Natural killer cell (primary cell): ENCODE data around the gene MAOA. TPM values are rescaled to one million over a fixed set of nuclear protein-coding genes. Genes with fewer than 3 reads are reported as not detected.

ENCODE experiments used
- ATAC-seq, 3 donors: fragments of 150-1000 bp in 2 of 3; fragments of 200-7000 bp in 1 of 3; cut with Tn5 transposase; 1 replicate in 1 of 3; 2 replicates in 2 of 3; pipeline ENCODE4 v1.10.0; 2021; ENCODE audit warnings: mild to moderate bottlenecking in 2 of 3, moderate library complexity in 2 of 3
- DNase-seq, 2 donors: peaks; one replicate each; pipeline versions ENCODE4 v3.0.0 to v3.0.0-alpha.2; 2013 to 2021; ENCODE audit warnings: mixed read lengths in 1 of 2
- H3K27ac ChIP-seq: one replicate; pipeline ENCODE4 v1.5.1; 2013; ENCODE audit warnings: mild to moderate bottlenecking, low read length
- H3K27me3 ChIP-seq: one replicate; pipeline ENCODE4 v1.6.1; 2013; ENCODE audit warnings: low read length; ENCODE audit not compliant: control insufficient read depth, insufficient read depth
- H3K36me3 ChIP-seq: one replicate; pipeline ENCODE4 v1.6.1; 2013; ENCODE audit warnings: low read length; ENCODE audit not compliant: control insufficient read depth, insufficient read depth
- H3K4me1 ChIP-seq: one replicate; pipeline ENCODE4 v1.6.1; 2013; ENCODE audit warnings: low read length; ENCODE audit not compliant: control insufficient read depth, insufficient read depth
- H3K4me3 ChIP-seq: one replicate; pipeline ENCODE4 v1.5.1; 2013; ENCODE audit warnings: low read length
- H3K9me3 ChIP-seq: one replicate; pipeline ENCODE4 v1.6.1; 2013; ENCODE audit warnings: low read length; ENCODE audit not compliant: control insufficient read depth, insufficient read depth
- H3K27ac Mint-ChIP-seq, 2 donors: one replicate each; pipeline ENCODE4 v1.8.0; 2022; ENCODE audit warnings: mild to moderate bottlenecking in 2 of 2, mixed read lengths in 2 of 2, moderate library complexity in 1 of 2
- H3K27me3 Mint-ChIP-seq, 2 donors: one replicate each; pipeline ENCODE4 v1.8.0; 2022; ENCODE audit warnings: low read depth in 2 of 2, mixed read lengths in 2 of 2
- H3K36me3 Mint-ChIP-seq: one replicate; pipeline ENCODE4 v1.8.0; 2022; ENCODE audit warnings: mixed read lengths
- H3K4me1 Mint-ChIP-seq, 2 donors: one replicate each; pipeline ENCODE4 v1.8.0; 2022; ENCODE audit warnings: mixed read lengths in 2 of 2
- H3K4me3 Mint-ChIP-seq: one replicate; pipeline ENCODE4 v1.8.0; 2022; ENCODE audit warnings: mild to moderate bottlenecking, moderate library complexity, mixed read lengths
- H3K9me3 Mint-ChIP-seq, 2 donors: one replicate each; pipeline ENCODE4 v1.8.0; 2022; ENCODE audit warnings: mixed read lengths in 2 of 2
- CTCF ChIP-seq: fragments of 200-600 bp; IDR thresholded peaks from one replicate; pipeline ENCODE4 v1.8.0; 2022; ENCODE audit warnings: antibody characterized with exemption
- WGBS: methylation state at CpG from one replicate; pipeline ENCODE4 v1.1.7; 2013; ENCODE audit warnings: missing lambda C conversion rate; ENCODE audit not compliant: insufficient coverage; 5-methylcytosine and 5-hydroxymethylcytosine counted together
- intact Hi-C: fragments of 100-400 bp; cut with micrococcal nuclease; formaldehyde crosslinking; loops from one replicate; pipeline ENCODE4 v1.14.2; 2022
- total RNA-seq, 4 donors: library from RNA; stranded (reverse); fragments of 120-200 nt in 1 of 4; gene quantifications; one replicate each; pipeline versions ENCODE4 v1.2.3 to v1.2.4, GENCODE V29; 2013 to 2022

The MAOA gene
- total RNA-seq, 3 donors from 2014 or later (not counting 1 experiment from before 2014, with no cell fraction given) = 0.05 TPM; not detected in 2

- Mint-ChIP-seq H3K27me3 (peaks cover 0 to 13% of the 10 kb centered on the region in 2 donors), H3K36me3 (no peaks in the 10 kb centered on the region), H3K4me1 (no peaks in the 10 kb centered on the region), H3K4me3 (no peak overlapping the region), H3K9me3 (no peaks in the 10 kb centered on the region), H3K27ac (no peak overlapping the region)
- no peaks in the 10 kb centered on the region for H3K36me3 ChIP-seq
- H3K27me3 ChIP-seq = no peaks in the 10 kb centered on the region
- H3K9me3 ChIP-seq = no peaks in the 10 kb centered on the region
- H3K4me3 ChIP-seq = no peak overlapping the region
- ATAC-seq = no peak
- intact Hi-C loops = no loop called here
- no peak for DNase-seq
- no peak for TF ChIP-seq CTCF
- WGBS = 72% methylated on average over 5 of the region's 5 CpGs
- no peaks in the 10 kb centered on the region for H3K4me1 ChIP-seq
- H3K27ac ChIP-seq = no peak overlapping the region
Observed at GRCh38 chrX:43743100-43743822, 87.2 kb downstream of the MAOA start.

DNA sequence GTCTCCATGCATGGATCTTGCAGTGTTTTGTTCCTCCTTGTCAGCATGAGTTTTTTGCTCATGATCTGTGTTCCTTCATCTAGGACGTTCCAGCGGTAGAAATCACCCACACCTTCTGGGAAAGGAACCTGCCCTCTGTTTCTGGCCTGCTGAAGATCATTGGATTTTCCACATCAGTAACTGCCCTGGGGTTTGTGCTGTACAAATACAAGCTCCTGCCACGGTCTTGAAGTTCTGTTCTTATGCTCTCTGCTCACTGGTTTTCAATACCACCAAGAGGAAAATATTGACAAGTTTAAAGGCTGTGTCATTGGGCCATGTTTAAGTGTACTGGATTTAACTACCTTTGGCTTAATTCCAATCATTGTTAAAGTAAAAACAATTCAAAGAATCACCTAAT is 88.2 kb downstream of the MAOA start:
- Mint-ChIP-seq H3K4me1 (no peaks in the 10 kb centered on the region), H3K36me3 (no peaks in the 10 kb centered on the region), H3K9me3 (no peaks in the 10 kb centered on the region), H3K4me3 (no peak overlapping the region), H3K27ac (no peak overlapping the region), H3K27me3 (peaks cover 0 to 13% of the 10 kb centered on the region in 2 donors)
- DNase-seq (no peak), ATAC-seq (no peak)
- WGBS = 90% methylated on average over 3 of the region's 3 CpGs
- Histone ChIP-seq H3K4me3 (no peak overlapping the region), H3K27me3 (no peaks in the 10 kb centered on the region), H3K27ac (no peak overlapping the region), H3K4me1 (no peaks in the 10 kb centered on the region), H3K9me3 (no peaks in the 10 kb centered on the region), H3K36me3 (no peaks in the 10 kb centered on the region)
- TF ChIP-seq CTCF = no peak
- intact Hi-C loops = no loop called here

DNA sequence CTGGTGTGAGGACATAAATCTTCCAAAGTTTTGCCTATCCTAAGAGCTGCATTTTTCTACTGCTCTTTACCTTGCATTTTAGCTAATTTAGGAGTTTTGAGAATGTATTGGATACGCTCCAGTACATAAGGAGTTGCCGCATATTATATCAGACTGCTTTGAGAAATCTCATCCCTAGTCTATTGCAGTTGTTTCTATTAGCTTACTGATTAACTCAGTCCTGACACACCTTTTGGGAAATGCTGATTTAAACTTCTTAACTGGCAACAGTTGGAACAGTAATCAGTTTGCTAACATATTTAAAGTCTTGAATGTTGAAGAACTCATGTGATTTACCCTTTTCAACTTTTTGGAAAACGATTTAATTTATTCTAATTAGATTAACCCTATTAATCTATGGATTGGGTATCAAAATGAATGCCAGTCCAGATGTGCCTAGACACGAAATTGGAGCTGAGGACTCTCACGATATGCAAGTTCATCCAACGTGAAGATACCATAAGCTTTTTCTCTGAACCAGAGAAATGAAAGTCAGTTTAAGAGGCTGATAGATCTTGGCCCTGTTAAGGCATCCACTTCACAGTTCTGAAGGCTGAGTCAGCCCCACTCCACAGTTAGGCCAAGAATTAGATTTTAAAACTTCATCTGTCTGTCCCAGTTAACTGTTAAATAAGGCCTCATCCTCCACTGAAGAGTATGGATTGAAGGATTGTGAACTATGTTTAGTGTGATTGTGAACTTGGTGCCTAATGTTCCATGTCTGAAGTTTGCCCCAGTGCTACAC is 90.0 kb downstream of the MAOA start:
- intact Hi-C loops = no loop called here
- ATAC-seq (no peak), DNase-seq (no peak)
- Histone ChIP-seq H3K36me3 (no peaks in the 10 kb centered on the region), H3K27ac (no peak overlapping the region), H3K4me1 (no peaks in the 10 kb centered on the region), H3K9me3 (no peaks in the 10 kb centered on the region), H3K27me3 (no peaks in the 10 kb centered on the region), H3K4me3 (no peak overlapping the region)
- H3K36me3 Mint-ChIP-seq = no peaks in the 10 kb centered on the region
- H3K4me3 Mint-ChIP-seq = no peak overlapping the region
- H3K4me1 Mint-ChIP-seq = peaks cover 0 to 5% of the 10 kb centered on the region in 2 donors
- H3K27me3 Mint-ChIP-seq = peaks cover 0 to 20% of the 10 kb centered on the region in 2 donors
- no peaks in the 10 kb centered on the region for H3K9me3 Mint-ChIP-seq
- no peak overlapping the region for H3K27ac Mint-ChIP-seq
- no peak for TF ChIP-seq CTCF
- 96% methylated on average over 4 of the region's 6 CpGs for WGBS
